A673 (cell line): Measurements from ENCODE around the gene HMBS. TPM values are rescaled to one million over a fixed set of nuclear protein-coding genes. Genes with fewer than 3 reads are reported as not detected.
A peak's percentile ranks its signal among the peaks of the same experiment; 100 is the strongest.

Source experiments
- BruUV-seq: library from RNA; stranded (reverse); fragments of 400-500 nt; replicated peaks from 2 replicates; lab custom pipeline; 2021; lab: Mats Ljungman, UMichigan
- CTCF ChIA-PET: fragments of 300-600 bp; sonication (Branson Sonifier 250); formaldehyde crosslinking; loops from one replicate; lab custom pipeline; 2022; ENCODE audit warnings: antibody characterized with exemption; lab: Charles Lee
- POLR2A ChIA-PET: fragments of 300-600 bp; sonication (Branson Sonifier 250); formaldehyde crosslinking; loops from one replicate; lab custom pipeline; 2022; ENCODE audit warnings: antibody characterized with exemption; ENCODE audit not compliant: low non-redundant PET; lab: Charles Lee
- DNase-seq: peaks from one replicate; pipeline ENCODE4 v3.0.0-alpha.2; 2015; ENCODE audit warnings: low spot score
- H3K27ac ChIP-seq: fragments of 200-600 bp; sonication (generic); 2 replicates; pipeline ENCODE4 v1.5.1; 2016; ENCODE audit warnings: mixed run types, low read depth, mild to moderate bottlenecking, mixed read lengths, antibody characterized with exemption, low read length; ENCODE audit not compliant: poor library complexity, severe bottlenecking
- H3K27me3 ChIP-seq: fragments of 200-600 bp; sonication (generic); replicated peaks from 2 replicates; pipeline ENCODE4 v1.6.1; 2017; ENCODE audit warnings: mixed run types, low read depth, mild to moderate bottlenecking, mixed read lengths, antibody characterized with exemption, low read length; ENCODE audit not compliant: insufficient read depth, poor library complexity
- H3K36me3 ChIP-seq: fragments of 200-600 bp; sonication (generic); 2 replicates; pipeline ENCODE4 v1.6.1; 2016; ENCODE audit warnings: mixed run types, mild to moderate bottlenecking, mixed read lengths, antibody characterized with exemption, low read length; ENCODE audit not compliant: insufficient read depth, poor library complexity, severe bottlenecking
- H3K4me1 ChIP-seq: fragments of 200-600 bp; sonication (generic); 2 replicates; pipeline ENCODE4 v1.6.1; 2017; ENCODE audit warnings: mixed run types, mild to moderate bottlenecking, mixed read lengths, antibody characterized with exemption, low read length; ENCODE audit not compliant: insufficient read depth, poor library complexity, severe bottlenecking
- H3K4me3 ChIP-seq: fragments of 200-600 bp; sonication (generic); 2 replicates; pipeline ENCODE4 v1.5.1; 2016; ENCODE audit warnings: low read depth, mixed run types, mild to moderate bottlenecking, mixed read lengths, low read length; ENCODE audit not compliant: poor library complexity, severe bottlenecking
- H3K9me3 ChIP-seq: fragments of 200-600 bp; sonication (generic); 2 replicates; pipeline ENCODE4 v1.6.1; 2016; ENCODE audit warnings: mixed run types, low read depth, mild to moderate bottlenecking, mixed read lengths, antibody characterized with exemption, low read length; ENCODE audit not compliant: poor library complexity, severe bottlenecking
- CTCF ChIP-seq: fragments of 300-800, 200-600 bp; sonication (generic); conservative IDR thresholded peaks from 2 replicates; pipeline ENCODE4 v1.5.1; 2017; ENCODE audit warnings: low read depth, mild to moderate bottlenecking, antibody characterized with exemption, low read length, moderate library complexity, mixed read lengths
- EZH2 ChIP-seq: fragments of 200-600 bp; sonication (generic); IDR thresholded peaks from 2 replicates; pipeline ENCODE4 v1.6.1; 2017; ENCODE audit warnings: borderline replicate concordance, low read depth, mild to moderate bottlenecking, mixed read lengths, antibody characterized with exemption, low read length; ENCODE audit not compliant: poor library complexity, severe bottlenecking
- intact Hi-C: fragments of 100-400 bp; cut with micrococcal nuclease; formaldehyde crosslinking; loops from one replicate; pipeline ENCODE4 v1.10.0; 2022; ENCODE audit not compliant: unreplicated experiment
- total RNA-seq: library from RNA; stranded (reverse); gene quantifications from 2 replicates; pipeline ENCODE4 v1.2.3, GENCODE V29; 2021

Gene HMBS
- total RNA-seq, 1 experiment from 2014 or later = 72.5 TPM

- Histone ChIP-seq H3K27me3 (no peaks in the 10 kb centered on the region), H3K27ac (no peak overlapping the region), H3K4me1 (peaks cover 23% of the 10 kb centered on the region), H3K4me3 (peak overlapping the region; percentile 97), H3K36me3 (peaks cover 17% of the 10 kb centered on the region), H3K9me3 (no peaks in the 10 kb centered on the region)
- ChIA-PET CTCF (no interaction called here), POLR2A (no interaction called here)
- intact Hi-C loops = no loop called here
- BruUV-seq = no TSS peak
- TF ChIP-seq EZH2 (no peak), CTCF (no peak)
- no peak for DNase-seq
Measured at GRCh38 chr11:119108857-119109221, 24.2 kb downstream of the HMBS start.

- TF ChIP-seq EZH2 = no peak
- TF ChIP-seq CTCF = no peak
- ChIA-PET POLR2A (interaction anchor here (0.5 kb wide), 1 partner anchor 96 kb away, joined by 3 read pairs; the partner anchor contains the start of gene CBL), CTCF (no interaction called here)
- H3K4me1 ChIP-seq = peaks cover 23% of the 10 kb centered on the region
- H3K27ac ChIP-seq = no peak overlapping the region
- H3K27me3 ChIP-seq = no peaks in the 10 kb centered on the region
- BruUV-seq = no TSS peak
- peaks cover 20% of the 10 kb centered on the region for H3K36me3 ChIP-seq
- no peak overlapping the region for H3K4me3 ChIP-seq
- intact Hi-C loops = no loop called here
- H3K9me3 ChIP-seq = no peaks in the 10 kb centered on the region
- no peak for DNase-seq
Measured at GRCh38 chr11:119109843-119110242, 25.2 kb downstream of the HMBS start.

- no peaks in the 10 kb centered on the region for H3K9me3 ChIP-seq
- POLR2A ChIA-PET = no interaction called here
- TF ChIP-seq EZH2 (no peak), CTCF (no peak)
- no peak overlapping the region for H3K4me3 ChIP-seq
- peaks cover 23% of the 10 kb centered on the region for H3K4me1 ChIP-seq
- DNase-seq = no peak
- CTCF ChIA-PET = no interaction called here
- intact Hi-C loops = no loop called here
- no peaks in the 10 kb centered on the region for H3K27me3 ChIP-seq
- H3K27ac ChIP-seq = no peak overlapping the region
- BruUV-seq = no TSS peak
- H3K36me3 ChIP-seq = peaks cover 21% of the 10 kb centered on the region
Measured at GRCh38 chr11:119110439-119110838, 25.8 kb downstream of the HMBS start.
